IPS-15b (cell line): ENCODE measurements around the gene ALOX5AP.

Experiments
- H3K27me3 ChIP-seq: one replicate; pipeline ENCODE4 v1.6.1; 2013; ENCODE audit warnings: low read length; ENCODE audit not compliant: control insufficient read depth, insufficient read depth
- H3K36me3 ChIP-seq: one replicate; pipeline ENCODE4 v1.6.1; 2013; ENCODE audit warnings: low read length; ENCODE audit not compliant: control insufficient read depth, insufficient read depth
- H3K4me1 ChIP-seq: one replicate; pipeline ENCODE4 v1.6.1; 2013; ENCODE audit warnings: mild to moderate bottlenecking, low read length; ENCODE audit not compliant: control insufficient read depth, insufficient read depth
- H3K4me3 ChIP-seq: one replicate; pipeline ENCODE4 v1.5.1; 2013; ENCODE audit warnings: low read depth, low read length
- H3K9ac ChIP-seq: one replicate; pipeline ENCODE4 v1.6.1; 2013; ENCODE audit warnings: low read depth, mild to moderate bottlenecking, low read length
- H3K9me3 ChIP-seq: one replicate; pipeline ENCODE4 v1.6.1; 2013; ENCODE audit warnings: mild to moderate bottlenecking, low read length; ENCODE audit not compliant: control insufficient read depth, insufficient read depth

The ALOX5AP gene

DNA sequence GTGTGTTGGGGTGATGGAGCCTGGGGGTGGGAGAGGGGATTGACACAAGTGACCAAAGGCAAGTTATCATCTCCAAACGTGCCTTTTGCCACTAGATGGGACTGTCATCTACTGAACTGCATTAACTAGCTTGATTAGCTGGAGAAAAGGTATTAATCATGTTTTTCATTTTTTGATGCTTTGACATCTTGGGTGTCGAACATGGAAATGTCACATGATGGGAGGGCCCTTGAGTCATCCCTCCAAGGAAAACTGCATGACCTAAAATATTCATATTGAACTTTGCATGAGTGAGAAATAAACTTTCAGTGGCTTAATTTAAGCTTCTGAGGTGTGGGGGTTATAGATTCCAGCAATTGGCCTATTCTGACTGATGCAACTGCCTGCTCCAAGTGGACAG, 73.3 kb downstream of the ALOX5AP start:
- Histone ChIP-seq H3K27me3 (peaks cover 3% of the 10 kb centered on the region), H3K9ac (no peak overlapping the region), H3K36me3 (no peaks in the 10 kb centered on the region), H3K9me3 (no peaks in the 10 kb centered on the region), H3K4me3 (no peak overlapping the region), H3K4me1 (no peaks in the 10 kb centered on the region)

DNA sequence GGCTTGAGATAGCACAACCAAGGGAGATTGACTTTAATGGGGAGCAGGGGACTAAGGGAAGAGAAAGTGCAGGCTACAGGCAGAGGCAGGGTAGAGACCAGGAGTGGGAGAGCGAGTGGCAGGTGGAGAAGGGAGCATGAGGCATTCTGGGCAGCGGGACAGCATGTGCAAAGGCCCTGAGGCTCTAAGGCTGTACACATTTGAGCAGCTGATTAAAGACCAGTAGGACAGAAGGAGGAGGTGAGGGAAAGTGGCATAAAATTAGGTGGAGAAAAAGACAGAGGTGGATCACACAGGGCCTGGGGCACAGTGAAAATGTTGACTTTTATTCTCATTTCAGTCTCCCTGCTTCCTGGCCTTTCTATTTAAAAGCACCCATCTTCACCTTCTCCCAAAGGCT, 74.4 kb downstream of the ALOX5AP start:
- Histone ChIP-seq H3K9me3 (no peaks in the 10 kb centered on the region), H3K27me3 (no peaks in the 10 kb centered on the region), H3K9ac (no peak overlapping the region), H3K4me3 (no peak overlapping the region), H3K36me3 (no peaks in the 10 kb centered on the region), H3K4me1 (no peaks in the 10 kb centered on the region)

- Histone ChIP-seq H3K36me3 (no peaks in the 10 kb centered on the region), H3K9me3 (no peaks in the 10 kb centered on the region), H3K9ac (no peak overlapping the region), H3K4me1 (no peaks in the 10 kb centered on the region), H3K27me3 (no peaks in the 10 kb centered on the region), H3K4me3 (no peak overlapping the region)
Observed at GRCh38 chr13:30810261-30810701, 74.9 kb downstream of the ALOX5AP start.

- H3K4me1 ChIP-seq, result no peaks in the 10 kb centered on the region
- no peak overlapping the region for H3K4me3 ChIP-seq
- no peaks in the 10 kb centered on the region for H3K9me3 ChIP-seq
- no peak overlapping the region for H3K9ac ChIP-seq
- no peaks in the 10 kb centered on the region for H3K36me3 ChIP-seq
- no peaks in the 10 kb centered on the region for H3K27me3 ChIP-seq
Observed at GRCh38 chr13:30810801-30811200, 75.5 kb downstream of the ALOX5AP start.
